GM23248 (cell line): ENCODE measurements around the gene DCST2. TPM values are rescaled to one million over a fixed set of nuclear protein-coding genes. Genes with fewer than 3 reads are reported as not detected.
A peak's percentile ranks its signal among the peaks of the same experiment; 100 is the strongest.
"Not testable (repeated sequence)": the region's sequence is repeated elsewhere in the genome, so short reads cannot be mapped to it uniquely, and the experiment has no call there.

ENCODE experiments used
- DNase-seq: peaks from one replicate; pipeline ENCODE4 v3.0.0-alpha.2; 2015
- H2AFZ ChIP-seq: fragments of 200-600 bp; sonication (generic); 2 replicates; pipeline ENCODE4 v1.6.1; 2016; ENCODE audit warnings: antibody characterized with exemption
- H3F3A ChIP-seq: fragments of 200-600 bp; sonication (generic); 2 replicates; pipeline ENCODE4 v1.6.1; 2016; ENCODE audit warnings: mild to moderate bottlenecking, antibody characterized with exemption, mixed run types; ENCODE audit not compliant: insufficient read depth
- H3K27ac ChIP-seq: fragments of 200-600 bp; sonication (generic); 2 replicates; pipeline ENCODE4 v1.5.1; 2016; ENCODE audit warnings: mild to moderate bottlenecking
- H3K27me3 ChIP-seq: fragments of 200-600 bp; sonication (generic); replicated peaks from 2 replicates; pipeline ENCODE4 v1.6.1; 2016; ENCODE audit warnings: mild to moderate bottlenecking; ENCODE audit not compliant: insufficient read depth
- H3K36me3 ChIP-seq: fragments of 200-600 bp; sonication (generic); 2 replicates; pipeline ENCODE4 v1.6.1; 2016; ENCODE audit warnings: low read depth, mild to moderate bottlenecking
- H3K4me1 ChIP-seq: fragments of 200-600 bp; sonication (generic); 2 replicates; pipeline ENCODE4 v1.6.1; 2016; ENCODE audit warnings: mild to moderate bottlenecking; ENCODE audit not compliant: insufficient read depth
- H3K4me2 ChIP-seq: fragments of 200-600 bp; sonication (generic); one replicate; pipeline ENCODE4 v1.6.1; 2016; ENCODE audit warnings: mild to moderate bottlenecking; ENCODE audit not compliant: unreplicated experiment
- H3K4me3 ChIP-seq: fragments of 200-600 bp; sonication (generic); 2 replicates; pipeline ENCODE4 v1.5.1; 2016; ENCODE audit warnings: mild to moderate bottlenecking
- H3K79me2 ChIP-seq: fragments of 200-600 bp; sonication (generic); 2 replicates; pipeline ENCODE4 v1.6.1; 2016; ENCODE audit warnings: mild to moderate bottlenecking; ENCODE audit not compliant: insufficient read depth
- H3K9ac ChIP-seq: fragments of 200-600 bp; sonication (generic); 2 replicates; pipeline ENCODE4 v1.6.1; 2016; ENCODE audit warnings: mild to moderate bottlenecking
- H3K9me2 ChIP-seq: fragments of 200-600 bp; sonication (generic); 2 replicates; pipeline ENCODE4 v1.6.1; 2016; ENCODE audit warnings: mixed run types, mild to moderate bottlenecking, moderate library complexity; ENCODE audit not compliant: insufficient read depth
- H3K9me3 ChIP-seq: fragments of 200-600 bp; sonication (generic); one replicate; pipeline ENCODE4 v1.6.1; 2017; ENCODE audit warnings: low read depth
- H4K20me1 ChIP-seq: fragments of 200-600 bp; sonication (generic); 2 replicates; pipeline ENCODE4 v1.6.0; 2016; ENCODE audit not compliant: insufficient read depth
- EZH2 ChIP-seq: fragments of 200-600 bp; sonication (generic); IDR thresholded peaks from 2 replicates; pipeline ENCODE4 v1.6.1; 2018; ENCODE audit warnings: antibody characterized with exemption, mild to moderate bottlenecking; ENCODE audit not compliant: insufficient read depth, poor library complexity, severe bottlenecking
- EZH2phosphoT487 ChIP-seq: fragments of 200-600 bp; sonication (generic); IDR thresholded peaks from 2 replicates; pipeline ENCODE4 v1.6.1; 2018; ENCODE audit warnings: antibody characterized with exemption, moderate library complexity, mild to moderate bottlenecking, low read depth; ENCODE audit not compliant: insufficient read depth
- WGBS, 2 experiments: methylation state at CpG; one replicate each; pipeline ENCODE4 v1.1.6; 2015 to 2017; ENCODE audit warnings: low lambda C conversion rate in 2 of 2, low coverage in 1 of 2; ENCODE audit errors: missing lambda C conversion rate in 2 of 2; 5-methylcytosine and 5-hydroxymethylcytosine counted together
- in situ Hi-C: fragments of 300-500 bp; cut with MboI; formaldehyde crosslinking; loops from 2 replicates; pipeline ENCODE4 v1.15.0; 2020
- polyA plus RNA-seq: library from polyadenylated mRNA; unstranded; fragments of >200 nt; fragmentation: Nextera tagmentation; extraction: Ambion mirVana; gene quantifications from 2 replicates; pipeline ENCODE4 v1.2.1, GENCODE V29; 2016
- total RNA-seq: library from RNA; depleted of rRNA; stranded (reverse); fragments of >200 nt; shearing (Covaris generic); gene quantifications from 2 replicates; pipeline ENCODE4 v1.2.3, GENCODE V29; 2014

DCST2 gene
- total and polyA plus RNA-seq, 2 experiments from 2014 or later = 0.14 TPM; not detected in 1

DNA sequence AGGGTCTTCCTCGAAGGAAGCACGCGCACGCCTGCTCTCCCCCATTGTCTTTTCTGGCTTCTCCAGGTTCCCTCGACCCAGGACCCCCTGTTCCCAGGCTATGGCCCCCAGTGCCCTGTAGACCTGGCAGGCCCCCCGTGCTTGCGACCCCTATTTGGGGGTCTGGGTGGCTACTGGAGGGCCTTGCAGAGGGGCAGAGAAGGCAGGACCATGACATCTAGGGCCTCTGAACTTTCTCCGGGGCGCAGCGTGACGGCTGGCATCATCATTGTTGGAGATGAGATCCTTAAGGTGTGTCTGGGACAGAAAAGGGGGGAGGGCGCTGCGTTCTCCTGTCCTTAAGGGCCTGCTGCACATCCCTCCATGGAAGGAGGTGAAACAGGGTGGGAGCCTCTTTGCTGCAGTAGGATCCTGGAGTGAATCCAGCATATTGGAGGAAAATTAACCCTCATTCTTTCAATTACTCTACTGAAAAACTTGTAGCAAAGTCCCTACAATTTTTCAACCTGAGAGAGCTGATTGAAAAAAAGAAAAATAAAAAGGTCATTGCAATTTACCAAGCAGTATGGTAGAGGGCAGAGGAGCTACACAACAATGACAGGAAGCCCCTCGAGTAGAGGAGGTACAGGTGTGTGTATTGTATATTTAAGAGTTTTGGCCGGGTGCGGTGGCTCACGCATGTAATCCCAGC lies 49.7 kb downstream of the DCST2 start:
- Histone ChIP-seq H3K4me1 (peaks cover 5% of the 10 kb centered on the region), H3K36me3 (0 out of 2 replicates have a peak, but pooled peaks cover 6% of the 10 kb centered on the region), H3F3A (no peaks in the 10 kb centered on the region; the same call in 1 of the 2 replicates), H3K9me2 (no peaks in the 10 kb centered on the region), H4K20me1 (no peaks in the 10 kb centered on the region), H3K79me2 (peaks cover 69% of the 10 kb centered on the region), H3K9me3 (no peaks in the 10 kb centered on the region), H3K9ac (peak overlapping the region; percentile 85), H2AFZ (peak overlapping the region; percentile 85), H3K27ac (no peak overlapping the region), H3K4me3 (peak overlapping the region; percentile 92), H3K4me2 (peak overlapping the region; percentile 99), H3K27me3 (no peaks in the 10 kb centered on the region)
- 21 to 22% methylated on average over 17 of the region's 17 CpGs for WGBS, 2 experiments
- no peak for TF ChIP-seq EZH2
- no peak for TF ChIP-seq EZH2phosphoT487
- peak; percentile 29 for DNase-seq
- in situ Hi-C loops = no loop called here

DNA sequence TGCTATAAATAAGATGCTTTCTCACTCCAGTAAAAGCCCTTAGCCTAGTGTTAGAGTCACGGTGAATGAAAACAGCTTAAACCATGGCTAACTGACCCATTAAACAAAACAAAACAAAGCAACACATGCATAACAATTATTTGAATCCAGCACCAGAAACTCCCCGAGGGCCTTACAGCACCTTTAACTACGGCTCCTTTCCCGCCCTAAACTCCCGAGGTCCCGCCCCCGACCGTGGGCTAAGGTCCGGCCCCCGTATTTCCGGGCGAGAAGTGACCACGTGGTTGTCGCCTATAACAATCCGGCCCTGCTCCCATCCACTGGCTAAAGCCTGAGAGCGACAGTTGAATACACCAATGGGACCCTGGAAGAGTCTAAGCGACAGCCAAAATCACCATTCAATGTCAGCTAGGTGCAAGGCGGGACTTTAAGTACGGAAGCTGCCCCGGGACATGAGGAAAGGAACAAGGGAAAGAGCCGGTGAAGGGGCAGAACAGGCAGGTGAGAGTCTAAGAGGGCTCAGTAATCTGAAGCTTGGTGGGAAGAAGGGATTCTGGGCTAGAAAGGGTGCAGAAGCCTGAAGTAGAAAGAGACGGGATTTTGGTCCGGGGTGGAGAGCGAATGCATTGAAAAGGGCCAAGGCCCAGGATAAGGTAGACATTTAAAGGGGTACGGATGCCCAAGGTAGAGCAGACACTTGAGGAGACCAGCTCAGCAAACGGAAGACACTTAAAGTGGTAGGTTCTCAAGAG lies 50.5 kb downstream of the DCST2 start, which contains the start of gene FLAD1:
FLAD1 (plus strand) TSS at position 448 of the 752 bp plus-strand sequence. CDS start 351 bp downstream, outside the sequence.
- peaks cover 73% of the 10 kb centered on the region for H3K79me2 ChIP-seq

DNA sequence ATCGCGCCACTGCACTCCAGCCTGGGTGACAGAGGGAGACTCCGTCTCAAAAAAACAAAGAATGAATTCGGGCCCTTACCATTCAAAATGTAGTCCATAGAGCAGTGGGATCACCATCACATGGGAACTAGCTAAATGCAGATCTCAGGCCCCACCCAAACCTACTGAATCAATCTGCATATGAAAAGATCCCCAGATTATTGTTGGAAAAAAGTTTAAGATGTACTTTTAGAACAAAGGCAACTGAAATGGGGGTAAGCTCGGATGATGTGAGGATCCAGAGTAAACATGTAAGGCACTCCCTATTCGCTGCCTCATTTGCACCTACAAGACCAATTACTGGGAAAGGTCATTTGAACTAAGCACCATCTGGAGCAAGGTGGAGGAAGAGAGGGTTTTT lies 51.2 kb downstream of the DCST2 start:
- peak overlapping the region; percentile 79 for H2AFZ ChIP-seq
- peak overlapping the region; percentile 92 for H3K4me3 ChIP-seq

More for the DNA sequence above, 50.5 kb downstream of the DCST2 start, which contains the start of gene FLAD1:
- H3K9me3 ChIP-seq = no peaks in the 10 kb centered on the region
- no peak within 1 kb of the TSS; the same call in 1 of the 2 replicates for H3K27ac ChIP-seq
- WGBS, 2 experiments = 0 to 1% methylated on average over 26 of the region's 26 CpGs
- DNase-seq = peak; percentile 100
- H3K4me3 ChIP-seq = peak within 1 kb of the TSS; percentile 92
- in situ Hi-C loops = no loop called here
- no peaks in the 10 kb centered on the region for H3K9me2 ChIP-seq
- no peaks in the 10 kb centered on the region; the same call in 1 of the 2 replicates for H3F3A ChIP-seq
- no peaks in the 10 kb centered on the region for H4K20me1 ChIP-seq
- H3K36me3 ChIP-seq = no peaks in the 10 kb centered on the region
- no peaks in the 10 kb centered on the region for H3K27me3 ChIP-seq
- H3K9ac ChIP-seq = peak within 1 kb of the TSS; percentile 85
- H3K4me2 ChIP-seq = peak within 1 kb of the TSS; percentile 99
- peak within 1 kb of the TSS; percentile 85 for H2AFZ ChIP-seq
- H3K4me1 ChIP-seq = peaks cover 5% of the 10 kb centered on the region
- no peak for TF ChIP-seq EZH2phosphoT487
- no peak for TF ChIP-seq EZH2

DNA sequence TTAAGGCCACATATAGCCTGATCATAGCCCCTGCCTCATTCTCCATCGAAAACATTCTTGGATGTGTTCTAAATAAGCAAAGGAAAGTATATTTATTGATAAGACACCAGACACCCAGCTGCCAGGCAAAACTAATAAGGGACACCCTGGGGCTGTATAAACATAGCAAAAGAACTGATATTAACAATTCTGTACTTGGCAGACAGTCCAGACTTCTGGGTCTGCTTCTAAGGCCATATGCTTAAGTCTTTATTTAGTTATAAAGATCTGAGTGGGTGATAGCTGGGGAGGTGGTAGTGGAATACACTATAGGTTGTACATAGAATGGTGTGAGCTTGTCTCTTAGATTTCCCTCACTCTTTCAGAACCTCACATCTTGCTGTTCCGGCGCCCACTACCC lies 55.2 kb downstream of the DCST2 start:
- no peak overlapping the region for H2AFZ ChIP-seq
- TF ChIP-seq EZH2 (no peak), EZH2phosphoT487 (no peak)
- no peaks in the 10 kb centered on the region for H3K36me3 ChIP-seq

More for the DNA sequence above, 51.2 kb downstream of the DCST2 start:
- no peaks in the 10 kb centered on the region for H3K27me3 ChIP-seq
- H3K36me3 ChIP-seq = no peaks in the 10 kb centered on the region
- H3K9me3 ChIP-seq = no peaks in the 10 kb centered on the region
- no peaks in the 10 kb centered on the region for H3K9me2 ChIP-seq
- WGBS, 2 experiments = 53 to 70% methylated on average over 6 of the region's 6 CpGs
- in situ Hi-C loops = no loop called here
- H3K4me2 ChIP-seq = peak overlapping the region; percentile 71
- no peak for DNase-seq
- H3K27ac ChIP-seq = no peak overlapping the region
- H3K79me2 ChIP-seq = peaks cover 73% of the 10 kb centered on the region
- no peaks in the 10 kb centered on the region for H4K20me1 ChIP-seq
- H3K4me1 ChIP-seq = peaks cover 5% of the 10 kb centered on the region
- peak overlapping the region; percentile 57 for H3K9ac ChIP-seq
- TF ChIP-seq EZH2 (no peak), EZH2phosphoT487 (no peak)
- no peaks in the 10 kb centered on the region; the same call in 1 of the 2 replicates for H3F3A ChIP-seq

DNA sequence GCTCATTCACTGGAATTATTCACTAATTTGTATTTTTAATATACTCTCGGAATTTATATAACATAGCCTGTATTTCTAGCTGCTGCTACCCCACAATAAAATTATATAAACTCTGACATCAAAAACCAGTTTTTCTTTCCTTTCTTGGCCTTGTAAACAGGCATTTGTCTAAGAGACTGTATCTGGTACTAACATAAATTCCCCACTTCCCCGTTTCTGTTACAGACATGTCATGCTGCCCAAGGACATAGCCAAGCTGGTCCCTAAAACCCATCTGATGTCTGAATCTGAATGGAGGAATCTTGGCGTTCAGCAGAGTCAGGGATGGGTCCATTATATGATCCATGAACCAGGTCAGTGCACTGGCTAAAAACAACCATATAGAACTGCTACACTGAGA lies 55.8 kb downstream of the DCST2 start:
- in situ Hi-C loops, H3K9me3 ChIP-seq, H4K20me1 ChIP-seq, DNase-seq, H3K36me3 ChIP-seq, H3K9ac ChIP-seq, H3K27ac ChIP-seq, H3K27me3 ChIP-seq, H3K9me2 ChIP-seq, H2AFZ ChIP-seq, H3K4me2 ChIP-seq, H3K4me3 ChIP-seq: not testable (repeated sequence)
- H3K79me2 ChIP-seq = peaks cover 53% of the 10 kb centered on the region
- peaks cover 31% of the 10 kb centered on the region for H3F3A ChIP-seq
- H3K4me1 ChIP-seq = peaks cover 14% of the 10 kb centered on the region
- WGBS, 2 experiments = 59 to 62% methylated on average over 3 of the region's 3 CpGs

More for the DNA sequence above, 55.2 kb downstream of the DCST2 start:
- Histone ChIP-seq H3K9me3 (no peaks in the 10 kb centered on the region), H3K27me3 (no peaks in the 10 kb centered on the region), H3K9ac (no peak overlapping the region), H3K9me2 (no peaks in the 10 kb centered on the region), H4K20me1 (no peaks in the 10 kb centered on the region), H3K27ac (no peak overlapping the region), H3K79me2 (peaks cover 55% of the 10 kb centered on the region), H3K4me3 (no peak overlapping the region), H3K4me1 (peaks cover 10% of the 10 kb centered on the region), H3K4me2 (no peak overlapping the region), H3F3A (peaks cover 25% of the 10 kb centered on the region)
- 99 to 100% methylated on average over 3 of the region's 3 CpGs for WGBS, 2 experiments
- in situ Hi-C loops = no loop called here
- DNase-seq = no peak
